Right atrium auricular region (tissue), 2 donors: ENCODE data around the gene GRIK4. TPM values are rescaled to one million over a fixed set of nuclear protein-coding genes. Genes with fewer than 3 reads are reported as not detected.

Experiments used
- DNase-seq: peaks from one replicate; pipeline ENCODE4 v3.0.0-alpha.2; 2019; ENCODE audit warnings: low spot score
- H3K27ac ChIP-seq, 2 donors: fragments of 200-600 bp; sonication (generic); 1 replicate in 1 of 2; 2 replicates in 1 of 2; pipeline ENCODE4 v1.5.1; 2016 to 2019
- H3K27me3 ChIP-seq, 2 donors: fragments of 200-600 bp; sonication (generic); one replicate each; pipeline versions ENCODE4 v1.5.1 to v1.6.0; 2017 to 2019
- H3K36me3 ChIP-seq: fragments of 200-600 bp; sonication (generic); one replicate; pipeline ENCODE4 v1.5.1; 2016
- H3K4me1 ChIP-seq, 2 donors: fragments of 200-600 bp; sonication (generic); one replicate each; pipeline versions ENCODE4 v1.5.1 to v1.6.0; 2017 to 2019
- H3K4me3 ChIP-seq, 2 donors: fragments of 200-600 bp; sonication (generic); 1 replicate in 1 of 2; 2 replicates in 1 of 2; pipeline ENCODE4 v1.5.1; 2017 to 2019; ENCODE audit warnings: mild to moderate bottlenecking in 1 of 2, moderate library complexity in 1 of 2
- H3K9me3 ChIP-seq, 2 donors: fragments of 200-600 bp; sonication (generic); one replicate each; pipeline ENCODE4 v1.5.1; 2019
- CTCF ChIP-seq, 2 donors: fragments of 200-600 bp; sonication (generic); IDR thresholded peaks; one replicate each; pipeline ENCODE4 v1.5.1; 2019; ENCODE audit warnings: antibody characterized with exemption in 2 of 2
- total RNA-seq, 2 donors: library from RNA; depleted of rRNA; stranded (reverse); fragments of >200 nt; gene quantifications; one replicate each; pipeline ENCODE4 v1.1.0, GENCODE V29; 2016

The GRIK4 gene
- total RNA-seq, 2 donors from 2014 or later, result 0.04 to 0.30 TPM

- Histone ChIP-seq H3K36me3 (no peaks in the 10 kb centered on the region), H3K9me3 (no peaks in the 10 kb centered on the region), H3K27ac (peak overlapping the region; percentile 14 to 68), H3K4me3 (peak overlapping the region; percentile 35 to 51), H3K4me1 (peaks cover 0 to 37% of the 10 kb centered on the region in 2 donors), H3K27me3 (no peaks in the 10 kb centered on the region)
- TF ChIP-seq CTCF (IDR thresholded peaks at IDR 0.05), result peak in 1 of 2 donors; percentile 48
- peak; percentile 76 for DNase-seq
Measured at GRCh38 chr11:120564573-120565311, 53.2 kb downstream of the GRIK4 start.

DNA sequence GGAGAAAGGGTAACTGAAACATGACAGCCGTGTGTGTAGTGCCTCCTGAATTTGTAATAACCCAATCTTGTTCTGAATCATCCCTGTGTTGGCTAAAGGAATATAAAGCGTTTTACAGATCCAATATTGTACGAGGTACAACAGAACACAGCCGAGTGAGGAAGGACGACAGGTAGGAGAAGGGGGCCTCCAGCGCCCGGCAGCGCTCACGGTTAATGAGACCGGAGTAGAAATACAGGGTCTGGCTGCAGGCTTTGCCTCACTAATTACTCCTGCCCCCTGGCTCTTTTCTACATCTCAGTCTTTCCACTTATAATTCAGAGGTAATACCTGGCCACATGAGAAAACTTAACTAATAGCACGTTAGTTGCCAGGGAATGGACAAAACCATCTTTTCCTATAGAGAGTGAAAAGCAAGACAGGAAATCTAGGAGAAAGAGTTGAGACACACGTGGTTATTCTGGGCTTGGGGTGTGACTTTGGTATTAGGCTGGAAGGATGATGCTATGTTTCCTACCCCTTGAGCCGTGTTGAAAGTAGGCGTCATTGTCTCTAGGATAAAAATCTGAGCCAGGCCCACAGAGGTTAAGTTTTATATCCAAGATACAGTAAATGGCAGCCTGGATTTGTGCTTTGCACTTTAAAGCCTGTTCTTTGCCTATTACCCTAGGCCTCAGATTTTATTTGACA is 54.1 kb downstream of the GRIK4 start:
- no peak for DNase-seq
- Histone ChIP-seq H3K9me3 (no peaks in the 10 kb centered on the region), H3K27me3 (no peaks in the 10 kb centered on the region), H3K4me1 (peaks cover 0 to 37% of the 10 kb centered on the region in 2 donors), H3K4me3 (no peak overlapping the region), H3K36me3 (no peaks in the 10 kb centered on the region), H3K27ac (no peak overlapping the region)
- no peak for TF ChIP-seq CTCF (IDR thresholded peaks at IDR 0.05)

DNA sequence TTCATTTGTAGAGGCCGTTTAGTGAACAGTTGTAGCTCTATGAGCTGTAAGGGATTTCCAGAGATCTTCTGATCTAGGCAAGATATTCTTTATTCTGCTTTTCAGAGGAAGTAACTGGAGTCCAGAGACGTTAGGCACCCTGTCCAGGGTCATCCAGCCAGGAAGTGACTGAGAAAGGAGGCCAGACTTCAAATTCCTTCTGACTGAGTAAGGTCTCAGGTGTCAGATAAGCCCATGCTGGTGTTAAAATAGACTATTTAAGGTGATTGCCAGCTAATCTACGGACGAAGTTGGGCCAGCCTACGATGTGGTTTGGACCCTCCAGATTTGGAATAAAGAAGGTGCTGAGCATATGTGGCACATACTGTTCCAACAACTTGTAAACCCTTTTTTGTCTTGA is 54.6 kb downstream of the GRIK4 start:
- Histone ChIP-seq H3K4me3 (no peak overlapping the region), H3K27ac (no peak overlapping the region), H3K36me3 (no peaks in the 10 kb centered on the region), H3K9me3 (no peaks in the 10 kb centered on the region), H3K27me3 (no peaks in the 10 kb centered on the region), H3K4me1 (peaks cover 0 to 37% of the 10 kb centered on the region in 2 donors)
- TF ChIP-seq CTCF (IDR thresholded peaks at IDR 0.05), result no peak
- DNase-seq, result no peak

- H3K4me3 ChIP-seq, result no peak overlapping the region
- H3K9me3 ChIP-seq, result no peaks in the 10 kb centered on the region
- H3K4me1 ChIP-seq, result peaks cover 0 to 25% of the 10 kb centered on the region in 2 donors
- no peak for DNase-seq
- H3K27me3 ChIP-seq, result no peaks in the 10 kb centered on the region
- no peak for TF ChIP-seq CTCF (IDR thresholded peaks at IDR 0.05)
- H3K36me3 ChIP-seq, result no peaks in the 10 kb centered on the region
- H3K27ac ChIP-seq, result no peak overlapping the region
Measured at GRCh38 chr11:120568572-120569307, 57.2 kb downstream of the GRIK4 start.

DNA sequence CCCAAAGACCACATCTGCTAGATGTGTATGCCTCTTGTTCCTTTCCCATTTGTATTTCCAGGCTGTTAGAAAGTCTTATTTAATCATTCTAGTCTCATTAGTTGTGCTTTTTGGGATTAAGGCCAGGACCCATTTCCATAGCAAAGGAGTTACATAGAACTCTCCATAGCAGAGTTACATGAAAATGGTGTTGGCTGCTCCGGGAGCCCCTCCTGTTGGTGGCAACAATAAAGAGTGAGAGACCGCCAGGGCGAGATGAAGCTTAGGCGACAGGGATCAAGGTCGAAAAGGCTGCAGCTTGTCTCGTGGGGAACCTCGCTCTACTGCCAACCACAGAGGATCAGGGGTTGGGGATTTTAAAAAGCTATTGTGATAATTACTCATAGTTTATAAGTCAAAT is 58.3 kb downstream of the GRIK4 start:
- H3K4me3 ChIP-seq, result no peak overlapping the region
- no peak overlapping the region for H3K27ac ChIP-seq
- H3K4me1 ChIP-seq, result peaks cover 0 to 14% of the 10 kb centered on the region in 2 donors
- no peaks in the 10 kb centered on the region for H3K9me3 ChIP-seq
- H3K36me3 ChIP-seq, result no peaks in the 10 kb centered on the region
- H3K27me3 ChIP-seq, result no peaks in the 10 kb centered on the region
- TF ChIP-seq CTCF (IDR thresholded peaks at IDR 0.05), result no peak
- DNase-seq, result no peak
